RWPE2 (cell line): Measurements from ENCODE around the gene PHACTR1.
"Not testable (repeated sequence)": the region's sequence is repeated elsewhere in the genome, so short reads cannot be mapped to it uniquely, and the experiment has no call there.

Experiments used
- ATAC-seq: fragments of 200-7000 bp; cut with Tn5 transposase; 3 replicates; pipeline ENCODE4 v1.9.1; 2021; ENCODE audit warnings: low read depth
- DNase-seq: peaks from one replicate; pipeline ENCODE4 v3.0.0-alpha.2; 2020; ENCODE audit warnings: low spot score
- H3K27ac ChIP-seq: fragments of 450-650 bp; 2 replicates; pipeline ENCODE4 v1.5.1; 2017; ENCODE audit warnings: mild to moderate bottlenecking; ENCODE audit not compliant: poor library complexity, severe bottlenecking
- H3K27me3 ChIP-seq: fragments of 250-450 bp; sonication (Bioruptor Pico); 2 replicates; pipeline ENCODE4 v1.5.1; 2021; ENCODE audit warnings: mild to moderate bottlenecking, moderate library complexity; ENCODE audit not compliant: insufficient read depth, poor library complexity, severe bottlenecking
- H3K36me3 ChIP-seq: fragments of 250-450 bp; sonication (Bioruptor Pico); 2 replicates; pipeline ENCODE4 v1.5.1; 2020; ENCODE audit warnings: low read depth, mild to moderate bottlenecking, moderate library complexity
- H3K4me1 ChIP-seq: fragments of 250-450 bp; sonication (Bioruptor Pico); 2 replicates; pipeline ENCODE4 v1.5.1; 2021; ENCODE audit warnings: mild to moderate bottlenecking, moderate library complexity; ENCODE audit not compliant: insufficient read depth, poor library complexity, severe bottlenecking
- H3K4me3 ChIP-seq: fragments of 250-450 bp; sonication (Bioruptor Pico); 2 replicates; pipeline ENCODE4 v1.5.1; 2021; ENCODE audit warnings: mild to moderate bottlenecking, moderate library complexity; ENCODE audit not compliant: severe bottlenecking
- H3K9me3 ChIP-seq: fragments of 250-450 bp; sonication (Bioruptor Pico); 2 replicates; pipeline ENCODE4 v1.5.1; 2021; ENCODE audit warnings: mild to moderate bottlenecking, moderate library complexity; ENCODE audit not compliant: severe bottlenecking
- TF ChIP-seq, protein P1 (sequence below): fragments of 450-650 bp; IDR thresholded peaks from one replicate; pipeline ENCODE4 v1.5.1; 2017; ENCODE audit warnings: mild to moderate bottlenecking, moderate library complexity; ENCODE audit not compliant: poor library complexity, severe bottlenecking

The PHACTR1 gene

DNA sequence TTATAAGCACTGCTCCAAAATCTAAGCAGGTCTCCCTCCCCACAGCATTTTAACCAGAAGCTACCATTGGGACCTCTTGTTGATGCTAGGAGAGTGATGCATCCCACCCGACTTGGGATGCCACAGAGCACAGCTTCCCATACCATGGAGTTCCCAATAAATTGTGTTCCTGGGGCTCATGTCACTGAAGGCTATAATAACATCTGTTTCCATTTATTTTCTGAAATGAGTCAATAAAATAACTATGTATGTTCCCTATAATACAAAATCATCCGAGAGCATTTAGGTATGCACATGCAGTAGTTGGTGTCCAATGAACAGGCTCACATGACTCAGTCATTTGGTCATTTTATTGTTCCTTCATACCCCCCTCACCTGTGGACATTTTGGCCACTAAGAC, 407.6 kb downstream of the PHACTR1 start:
- Histone ChIP-seq H3K27ac (no peak overlapping the region), H3K4me3 (no peak overlapping the region), H3K27me3 (peaks cover 25% of the 10 kb centered on the region), H3K36me3 (no peaks in the 10 kb centered on the region), H3K9me3 (no peaks in the 10 kb centered on the region), H3K4me1 (no peaks in the 10 kb centered on the region)
- TF ChIP-seq, protein P1, sequence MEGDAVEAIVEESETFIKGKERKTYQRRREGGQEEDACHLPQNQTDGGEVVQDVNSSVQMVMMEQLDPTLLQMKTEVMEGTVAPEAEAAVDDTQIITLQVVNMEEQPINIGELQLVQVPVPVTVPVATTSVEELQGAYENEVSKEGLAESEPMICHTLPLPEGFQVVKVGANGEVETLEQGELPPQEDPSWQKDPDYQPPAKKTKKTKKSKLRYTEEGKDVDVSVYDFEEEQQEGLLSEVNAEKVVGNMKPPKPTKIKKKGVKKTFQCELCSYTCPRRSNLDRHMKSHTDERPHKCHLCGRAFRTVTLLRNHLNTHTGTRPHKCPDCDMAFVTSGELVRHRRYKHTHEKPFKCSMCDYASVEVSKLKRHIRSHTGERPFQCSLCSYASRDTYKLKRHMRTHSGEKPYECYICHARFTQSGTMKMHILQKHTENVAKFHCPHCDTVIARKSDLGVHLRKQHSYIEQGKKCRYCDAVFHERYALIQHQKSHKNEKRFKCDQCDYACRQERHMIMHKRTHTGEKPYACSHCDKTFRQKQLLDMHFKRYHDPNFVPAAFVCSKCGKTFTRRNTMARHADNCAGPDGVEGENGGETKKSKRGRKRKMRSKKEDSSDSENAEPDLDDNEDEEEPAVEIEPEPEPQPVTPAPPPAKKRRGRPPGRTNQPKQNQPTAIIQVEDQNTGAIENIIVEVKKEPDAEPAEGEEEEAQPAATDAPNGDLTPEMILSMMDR: no peak
- ATAC-seq: no peak
- DNase-seq: no peak

DNA sequence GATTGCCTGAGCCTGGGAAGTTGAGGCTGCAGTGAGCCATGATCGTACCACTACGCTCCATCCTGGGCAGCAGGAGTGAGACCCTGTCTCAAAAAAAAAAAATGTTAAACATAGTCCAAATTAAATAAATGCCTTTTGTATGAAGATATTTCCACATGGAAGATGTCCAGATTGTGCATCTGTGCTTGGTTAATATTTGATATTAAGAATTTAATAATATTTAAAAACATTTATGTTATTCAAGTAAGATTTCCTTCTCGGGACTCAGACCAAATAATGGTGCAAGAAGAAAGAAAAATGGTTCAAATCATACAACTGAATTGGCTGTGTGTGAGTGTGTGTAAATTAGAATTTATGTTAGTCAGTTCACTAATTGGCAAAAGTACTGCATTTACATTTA, 409.3 kb downstream of the PHACTR1 start:
- no peak for ATAC-seq
- TF ChIP-seq, protein P1: no peak
- Histone ChIP-seq H3K4me3 (no peak overlapping the region), H3K36me3 (no peaks in the 10 kb centered on the region), H3K27me3 (peaks cover 25% of the 10 kb centered on the region), H3K4me1 (no peaks in the 10 kb centered on the region), H3K27ac (no peak overlapping the region), H3K9me3 (no peaks in the 10 kb centered on the region)
- no peak for DNase-seq

DNA sequence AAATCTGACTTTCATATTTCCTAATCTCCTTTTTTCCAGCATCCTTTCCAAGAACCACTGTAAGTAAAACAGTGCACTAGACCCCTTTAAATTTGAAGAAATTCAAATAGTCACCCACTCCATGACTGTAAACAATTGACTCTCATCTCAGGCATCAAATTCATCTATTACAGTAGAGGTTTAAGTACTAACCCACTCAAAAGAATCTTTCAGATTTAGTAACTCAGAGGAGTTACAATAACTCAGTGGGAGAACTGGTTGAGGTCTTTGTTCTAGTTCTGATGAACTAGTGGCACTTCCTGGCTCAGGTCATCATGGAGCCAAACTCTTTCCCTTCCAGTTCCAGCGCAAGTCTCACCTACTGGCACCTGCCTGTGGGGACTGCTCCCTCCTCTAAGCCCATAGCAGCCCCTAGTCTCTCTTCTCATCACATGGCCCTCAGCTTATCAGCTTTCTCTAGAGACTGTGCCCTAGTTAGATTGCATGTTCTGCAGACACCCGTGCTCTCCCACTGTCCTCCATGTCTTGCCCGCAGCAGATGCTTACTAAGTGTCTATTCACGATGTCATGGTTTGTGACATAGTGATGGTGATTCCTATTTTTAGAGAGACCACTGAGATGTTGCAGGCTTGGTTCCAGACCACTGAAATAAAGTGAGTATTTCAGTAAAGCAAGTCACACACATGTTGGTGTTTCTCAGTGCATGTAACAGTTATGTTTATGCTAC, 415.5 kb downstream of the PHACTR1 start:
- TF ChIP-seq, protein P1: no peak

DNA sequence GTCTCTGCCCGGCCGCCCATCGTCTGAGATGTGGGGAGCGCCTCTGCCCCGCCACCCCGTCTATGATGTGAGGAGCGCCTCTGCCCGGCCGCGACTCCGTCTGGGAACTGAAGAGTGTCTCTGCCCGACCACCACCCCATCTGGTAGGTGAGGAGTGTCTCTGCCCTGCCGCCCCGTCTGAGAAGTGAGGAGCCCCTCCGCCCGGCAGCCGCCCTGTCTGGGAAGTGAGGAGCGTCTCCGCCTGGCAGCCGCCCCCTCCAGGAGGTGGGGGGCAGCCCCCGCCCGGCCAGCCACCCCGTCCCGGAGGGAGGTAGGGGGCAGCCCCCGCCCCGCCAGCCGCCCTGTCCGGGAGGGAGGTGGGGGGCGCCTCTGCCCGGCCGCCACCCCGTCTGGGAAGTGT, 417.3 kb downstream of the PHACTR1 start:
- not testable (repeated sequence) for ATAC-seq, H3K36me3 ChIP-seq, H3K4me1 ChIP-seq, H3K9me3 ChIP-seq, DNase-seq, H3K27me3 ChIP-seq, H3K4me3 ChIP-seq, H3K27ac ChIP-seq

More for the DNA sequence above, 415.5 kb downstream of the PHACTR1 start:
- ATAC-seq (no peak), DNase-seq (no peak)
- no peaks in the 10 kb centered on the region for H3K4me1 ChIP-seq
- H3K4me3 ChIP-seq: no peak overlapping the region
- H3K9me3 ChIP-seq: no peaks in the 10 kb centered on the region
- no peak overlapping the region for H3K27ac ChIP-seq
- no peaks in the 10 kb centered on the region for H3K36me3 ChIP-seq
- peaks cover 7% of the 10 kb centered on the region for H3K27me3 ChIP-seq

DNA sequence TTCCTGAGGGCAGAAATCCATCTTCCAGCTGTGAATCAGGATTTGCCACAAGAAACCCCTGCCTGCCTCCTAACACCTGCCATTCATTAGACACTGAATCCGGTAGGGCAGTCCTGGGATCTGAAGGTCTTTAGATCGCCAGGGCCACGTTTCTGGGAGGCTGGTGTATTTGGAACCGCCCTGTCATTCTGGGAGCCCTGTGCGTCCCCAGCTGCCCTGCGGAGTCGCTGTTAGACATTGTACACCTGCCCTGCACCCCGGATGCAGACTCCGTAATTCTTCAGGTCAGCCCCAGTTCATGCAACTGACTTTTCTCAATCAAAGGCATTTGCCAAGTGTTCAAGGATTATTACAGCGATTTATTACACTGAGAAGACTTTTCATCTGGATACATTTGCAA, 418.6 kb downstream of the PHACTR1 start:
- no peak for ATAC-seq
- DNase-seq: no peak

More for the DNA sequence above, 418.6 kb downstream of the PHACTR1 start:
- TF ChIP-seq, protein P1: no peak
- no peak overlapping the region for H3K27ac ChIP-seq
- no peaks in the 10 kb centered on the region for H3K36me3 ChIP-seq
- no peaks in the 10 kb centered on the region for H3K4me1 ChIP-seq
- H3K27me3 ChIP-seq: no peaks in the 10 kb centered on the region
- H3K9me3 ChIP-seq: no peaks in the 10 kb centered on the region
- H3K4me3 ChIP-seq: no peak overlapping the region
